Measurements from ENCODE around the gene TRMT44.

Gene TRMT44

GRCh38 chr4:8438743-8439142, 1.8 kb upstream of the TRMT44 start:
- DNase-seq (ENCODE audit: low read depth), result no peak
- no peaks in the 10 kb centered on the region for H3K9me3 ChIP-seq (ENCODE audit: control insufficient read depth, low read length)
- peak overlapping the region; percentile 96 for H3K9ac ChIP-seq (ENCODE audit: low read length)
- peak overlapping the region; percentile 97 for H3K4me3 ChIP-seq (ENCODE audit: low read length)
- no peaks in the 10 kb centered on the region for H3K36me3 ChIP-seq (ENCODE audit: control insufficient read depth, insufficient read depth, low read length, severe bottlenecking)
- no peaks in the 10 kb centered on the region for H3K27me3 ChIP-seq (replicated peaks; ENCODE audit: control insufficient read depth, insufficient read depth, low read length)
- peaks cover 58% of the 10 kb centered on the region for H3K4me1 ChIP-seq (ENCODE audit: control insufficient read depth, insufficient read depth, low read length)

DNA sequence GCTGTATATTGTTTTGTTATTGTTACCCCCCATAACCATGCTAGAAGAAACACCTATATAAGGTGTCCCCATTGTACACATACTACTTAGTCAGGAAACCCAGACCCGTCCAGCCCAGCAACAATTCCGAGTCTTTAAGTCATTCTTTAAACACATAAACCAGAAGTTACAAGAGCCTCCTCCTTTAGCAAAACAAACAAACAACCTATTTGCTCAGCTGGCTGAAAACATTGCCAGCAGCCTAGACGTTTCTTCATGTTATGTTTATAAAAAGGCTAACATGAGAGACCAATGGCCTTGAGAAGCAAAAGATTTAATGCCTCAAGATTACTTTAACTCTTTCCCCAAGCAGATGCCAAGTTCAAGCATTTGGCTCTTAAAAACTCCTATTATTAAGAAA, 1.4 kb upstream of the TRMT44 start:
- Histone ChIP-seq H3K36me3 (ENCODE audit: control insufficient read depth, insufficient read depth, low read length, severe bottlenecking) (no peaks in the 10 kb centered on the region), H3K4me3 (ENCODE audit: low read length) (peak overlapping the region; percentile 97), H3K27me3 (replicated peaks; ENCODE audit: control insufficient read depth, insufficient read depth, low read length) (no peaks in the 10 kb centered on the region), H3K9me3 (ENCODE audit: control insufficient read depth, low read length) (no peaks in the 10 kb centered on the region), H3K9ac (ENCODE audit: low read length) (peak overlapping the region; percentile 96), H3K4me1 (ENCODE audit: control insufficient read depth, insufficient read depth, low read length) (peaks cover 58% of the 10 kb centered on the region)
- DNase-seq (ENCODE audit: low read depth), result peak; percentile 57

DNA sequence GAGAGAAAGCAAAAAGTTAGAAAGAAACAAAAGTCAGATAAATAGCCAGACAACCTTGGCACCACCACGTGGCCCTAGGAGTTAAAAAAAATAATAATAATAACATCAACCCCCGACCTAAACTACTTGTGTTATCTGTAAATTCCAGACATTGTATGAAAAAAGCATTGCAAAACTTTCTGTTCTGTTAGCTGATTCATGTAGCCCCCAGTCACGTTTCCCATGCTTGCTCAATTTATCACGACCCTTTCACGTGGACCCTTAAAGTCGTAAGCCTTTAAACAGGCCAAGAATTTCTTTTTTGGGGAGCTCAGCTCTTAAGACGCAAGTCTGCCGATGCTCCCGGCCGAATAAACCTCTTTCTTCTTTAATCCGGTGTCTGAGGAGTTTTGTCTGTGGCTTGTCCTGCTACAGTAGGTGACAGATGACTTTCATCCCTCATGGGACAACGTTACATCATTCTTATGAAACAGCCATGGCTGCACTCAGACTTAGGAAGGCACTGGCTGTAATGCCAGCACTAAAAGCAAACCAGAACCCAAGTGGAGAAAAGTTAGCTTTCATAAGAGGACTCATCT, 574 bp upstream of the TRMT44 start:
- no peak for DNase-seq (ENCODE audit: low read depth)
- Histone ChIP-seq H3K4me3 (ENCODE audit: low read length) (peak overlapping the region; percentile 97), H3K36me3 (ENCODE audit: control insufficient read depth, insufficient read depth, low read length, severe bottlenecking) (no peaks in the 10 kb centered on the region), H3K4me1 (ENCODE audit: control insufficient read depth, insufficient read depth, low read length) (peaks cover 58% of the 10 kb centered on the region), H3K27me3 (replicated peaks; ENCODE audit: control insufficient read depth, insufficient read depth, low read length) (no peaks in the 10 kb centered on the region), H3K9me3 (ENCODE audit: control insufficient read depth, low read length) (no peaks in the 10 kb centered on the region), H3K9ac (ENCODE audit: low read length) (peak overlapping the region; percentile 96)

DNA sequence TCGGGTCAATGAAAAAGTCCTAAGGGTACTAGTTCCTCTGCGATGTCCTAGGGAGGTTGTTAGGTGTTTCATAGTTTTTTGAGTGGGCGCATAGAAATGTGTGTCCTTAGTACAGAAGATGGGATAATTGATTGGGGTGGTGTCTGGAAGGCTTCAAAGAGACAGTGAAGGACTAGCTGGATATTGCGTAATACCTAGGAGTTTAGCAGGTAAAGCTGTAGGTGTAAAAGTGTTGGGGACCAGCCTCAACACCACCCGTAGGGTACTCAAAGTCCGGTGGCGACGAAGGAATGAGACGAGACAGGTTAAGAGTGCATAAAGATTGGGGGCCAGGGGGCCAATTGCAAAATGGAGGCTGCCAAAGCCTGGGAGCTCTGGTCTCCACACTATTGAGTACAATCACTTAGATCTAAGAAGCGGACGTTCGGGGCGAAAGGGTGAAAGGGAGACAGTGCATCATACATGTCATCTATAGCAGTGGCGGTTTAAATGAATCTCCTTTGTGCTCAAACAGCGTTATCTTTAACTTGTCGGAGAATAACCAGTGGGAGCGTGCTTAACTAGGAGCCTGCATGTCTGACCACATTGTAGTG, 1.0 kb downstream of the TRMT44 start:
- H3K4me3 ChIP-seq (ENCODE audit: low read length), result peak overlapping the region; percentile 97
- H3K9me3 ChIP-seq (ENCODE audit: control insufficient read depth, low read length), result no peaks in the 10 kb centered on the region
- H3K27me3 ChIP-seq (replicated peaks; ENCODE audit: control insufficient read depth, insufficient read depth, low read length), result no peaks in the 10 kb centered on the region
- H3K4me1 ChIP-seq (ENCODE audit: control insufficient read depth, insufficient read depth, low read length), result peaks cover 47% of the 10 kb centered on the region
- peak overlapping the region; percentile 96 for H3K9ac ChIP-seq (ENCODE audit: low read length)
- peaks cover 3% of the 10 kb centered on the region for H3K36me3 ChIP-seq (ENCODE audit: control insufficient read depth, insufficient read depth, low read length, severe bottlenecking)
- DNase-seq (ENCODE audit: low read depth), result no peak

DNA sequence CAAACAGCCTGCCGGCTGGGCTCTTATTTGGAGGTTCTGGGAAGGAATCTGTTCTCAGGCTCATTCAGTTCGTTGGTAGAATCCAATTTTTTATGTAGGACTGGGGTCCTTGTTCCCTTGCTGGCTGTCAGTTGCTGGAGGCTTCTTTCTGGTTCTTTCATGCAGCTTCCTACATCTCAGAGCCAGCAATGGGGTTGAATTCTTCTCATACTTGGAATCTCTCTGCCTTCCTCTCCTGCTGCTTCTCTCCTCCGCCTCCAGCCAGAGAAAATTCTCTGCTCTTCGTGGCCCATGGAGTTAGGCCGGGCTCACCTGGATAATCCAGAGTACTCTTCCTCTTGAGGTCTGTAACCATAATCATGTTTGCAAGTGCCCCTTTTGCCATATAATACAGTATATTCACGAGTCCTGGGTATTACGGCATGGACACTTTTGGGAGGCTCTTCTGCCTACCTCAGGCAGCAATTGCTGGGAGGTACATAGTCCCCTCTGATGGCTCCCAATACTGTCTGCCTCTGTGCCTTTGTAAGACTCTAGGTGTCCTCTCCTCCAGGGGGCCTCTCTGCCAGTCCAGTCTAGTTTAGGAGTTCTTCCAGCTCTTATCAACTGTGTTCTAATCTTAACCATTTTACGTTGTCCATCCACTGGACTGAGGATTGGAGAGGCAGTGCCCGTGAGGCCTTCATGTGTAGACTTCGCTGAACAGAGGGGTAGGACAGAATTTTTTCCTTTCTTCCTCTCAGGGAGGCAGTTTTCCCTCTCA, 2.2 kb downstream of the TRMT44 start:
- no peaks in the 10 kb centered on the region for H3K9me3 ChIP-seq (ENCODE audit: control insufficient read depth, low read length)
- H3K4me3 ChIP-seq (ENCODE audit: low read length), result peak overlapping the region; percentile 97
- peaks cover 11% of the 10 kb centered on the region for H3K36me3 ChIP-seq (ENCODE audit: control insufficient read depth, insufficient read depth, low read length, severe bottlenecking)
- H3K27me3 ChIP-seq (replicated peaks; ENCODE audit: control insufficient read depth, insufficient read depth, low read length), result no peaks in the 10 kb centered on the region
- peaks cover 39% of the 10 kb centered on the region for H3K4me1 ChIP-seq (ENCODE audit: control insufficient read depth, insufficient read depth, low read length)
- DNase-seq (ENCODE audit: low read depth), result peak; percentile 8
- no peak overlapping the region for H3K9ac ChIP-seq (ENCODE audit: low read length)

DNA sequence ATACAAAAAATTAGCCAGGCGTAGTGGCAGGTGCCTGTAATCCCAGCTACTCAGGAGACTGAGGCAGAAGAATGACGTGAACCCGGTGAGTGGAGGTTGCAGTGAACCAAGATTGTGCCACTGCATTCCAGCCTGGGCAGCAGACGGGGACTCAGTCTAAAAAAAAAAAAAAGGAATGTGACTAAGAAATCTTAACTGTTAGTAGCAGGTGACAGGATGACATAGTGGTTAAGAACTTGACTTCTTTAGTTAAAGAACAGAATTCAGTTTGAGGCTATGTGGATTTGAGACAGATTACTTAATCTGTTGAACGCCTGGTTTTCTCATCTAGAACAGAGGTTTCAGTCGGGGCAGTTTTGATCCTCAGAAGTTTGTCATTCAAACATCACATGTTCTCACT, 3.2 kb downstream of the TRMT44 start:
- Histone ChIP-seq H3K4me3 (ENCODE audit: low read length) (no peak overlapping the region), H3K9ac (ENCODE audit: low read length) (no peak overlapping the region), H3K36me3 (ENCODE audit: control insufficient read depth, insufficient read depth, low read length, severe bottlenecking) (peaks cover 11% of the 10 kb centered on the region), H3K27me3 (replicated peaks; ENCODE audit: control insufficient read depth, insufficient read depth, low read length) (no peaks in the 10 kb centered on the region), H3K9me3 (ENCODE audit: control insufficient read depth, low read length) (no peaks in the 10 kb centered on the region), H3K4me1 (ENCODE audit: control insufficient read depth, insufficient read depth, low read length) (peaks cover 36% of the 10 kb centered on the region)
- no peak for DNase-seq (ENCODE audit: low read depth)

GRCh38 chr4:8446122-8446521, 5.5 kb downstream of the TRMT44 start:
- Histone ChIP-seq H3K27me3 (replicated peaks; ENCODE audit: control insufficient read depth, insufficient read depth, low read length) (no peaks in the 10 kb centered on the region), H3K4me3 (ENCODE audit: low read length) (no peak overlapping the region), H3K9ac (ENCODE audit: low read length) (no peak overlapping the region), H3K9me3 (ENCODE audit: control insufficient read depth, low read length) (no peaks in the 10 kb centered on the region), H3K36me3 (ENCODE audit: control insufficient read depth, insufficient read depth, low read length, severe bottlenecking) (peaks cover 22% of the 10 kb centered on the region), H3K4me1 (ENCODE audit: control insufficient read depth, insufficient read depth, low read length) (peaks cover 24% of the 10 kb centered on the region)
- DNase-seq (ENCODE audit: low read depth), result no peak

- H3K4me3 ChIP-seq (ENCODE audit: low read length), result no peak overlapping the region
- peaks cover 70% of the 10 kb centered on the region for H3K36me3 ChIP-seq (ENCODE audit: control insufficient read depth, insufficient read depth, low read length, severe bottlenecking)
- H3K9ac ChIP-seq (ENCODE audit: low read length), result no peak overlapping the region
- H3K27me3 ChIP-seq (replicated peaks; ENCODE audit: control insufficient read depth, insufficient read depth, low read length), result no peaks in the 10 kb centered on the region
- peak; percentile 26 for DNase-seq (ENCODE audit: low read depth)
- no peaks in the 10 kb centered on the region for H3K9me3 ChIP-seq (ENCODE audit: control insufficient read depth, low read length)
- no peaks in the 10 kb centered on the region for H3K4me1 ChIP-seq (ENCODE audit: control insufficient read depth, insufficient read depth, low read length)
These were observed 11.0 kb downstream of the TRMT44 start for GRCh38 chr4:8451440-8452182.

- peaks cover 78% of the 10 kb centered on the region for H3K36me3 ChIP-seq (ENCODE audit: control insufficient read depth, insufficient read depth, low read length, severe bottlenecking)
These were observed 13.4 kb downstream of the TRMT44 start for GRCh38 chr4:8453957-8454356.

DNA sequence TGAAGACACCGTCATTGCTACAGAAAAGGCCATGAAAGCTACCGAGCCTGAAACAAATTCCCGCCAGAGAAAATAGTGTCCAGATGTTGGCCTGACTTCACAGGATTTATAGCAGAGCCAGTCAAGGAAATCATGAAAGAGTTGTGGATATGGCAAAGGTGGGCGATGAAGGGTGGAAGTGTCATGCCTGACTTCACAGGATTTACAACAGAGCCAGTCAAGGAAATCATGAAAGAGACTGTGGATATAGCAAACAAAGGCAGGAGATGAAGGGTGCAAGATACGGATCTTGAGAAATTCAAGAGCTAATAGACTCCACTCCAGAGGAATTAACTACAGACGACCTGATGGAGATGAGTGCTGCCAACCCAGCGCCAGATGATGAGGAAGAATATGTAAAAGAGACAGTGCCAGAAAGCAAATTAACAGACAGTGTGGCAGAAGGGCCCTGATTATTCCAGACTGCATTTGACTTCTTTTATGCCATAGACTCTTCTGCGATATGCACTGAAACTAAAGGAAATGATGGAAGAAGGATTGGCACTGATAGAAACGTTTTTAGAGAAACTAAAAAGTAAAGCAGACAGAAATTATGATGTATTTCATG, 17.2 kb downstream of the TRMT44 start:
- no peak overlapping the region for H3K4me3 ChIP-seq (ENCODE audit: low read length)
- H3K9me3 ChIP-seq (ENCODE audit: control insufficient read depth, low read length), result no peaks in the 10 kb centered on the region
- no peaks in the 10 kb centered on the region for H3K4me1 ChIP-seq (ENCODE audit: control insufficient read depth, insufficient read depth, low read length)
- no peaks in the 10 kb centered on the region for H3K27me3 ChIP-seq (replicated peaks; ENCODE audit: control insufficient read depth, insufficient read depth, low read length)
- peaks cover 76% of the 10 kb centered on the region for H3K36me3 ChIP-seq (ENCODE audit: control insufficient read depth, insufficient read depth, low read length, severe bottlenecking)
- no peak overlapping the region for H3K9ac ChIP-seq (ENCODE audit: low read length)
- no peak for DNase-seq (ENCODE audit: low read depth)

More at GRCh38 chr4:8453957-8454356, 13.4 kb downstream of the TRMT44 start:
- Histone ChIP-seq H3K4me1 (ENCODE audit: control insufficient read depth, insufficient read depth, low read length) (no peaks in the 10 kb centered on the region), H3K27me3 (replicated peaks; ENCODE audit: control insufficient read depth, insufficient read depth, low read length) (no peaks in the 10 kb centered on the region), H3K9ac (ENCODE audit: low read length) (no peak overlapping the region), H3K9me3 (ENCODE audit: control insufficient read depth, low read length) (no peaks in the 10 kb centered on the region), H3K4me3 (ENCODE audit: low read length) (no peak overlapping the region)
- no peak for DNase-seq (ENCODE audit: low read depth)
